HL-60 (cell line): ENCODE measurements around the gene ANKRD36B.
"Not testable (repeated sequence)": the region's sequence is repeated elsewhere in the genome, so short reads cannot be mapped to it uniquely, and the experiment has no call there.

Experiments used
- CTCF ChIP-seq: IDR thresholded peaks from one replicate; pipeline ENCODE4 v1.5.1; 2011; ENCODE audit warnings: low read length, control low read depth, inconsistent platforms; ENCODE audit not compliant: insufficient read depth
- GABPA ChIP-seq: IDR thresholded peaks from 2 replicates; pipeline ENCODE4 v1.6.1; 2012; ENCODE audit warnings: low read depth
- POLR2AphosphoS5 ChIP-seq: IDR thresholded peaks from 2 replicates; pipeline ENCODE4 v1.6.1; 2012; ENCODE audit warnings: low read depth
- REST ChIP-seq: IDR thresholded peaks from 2 replicates; pipeline ENCODE4 v1.6.1; 2012; ENCODE audit warnings: low read depth; ENCODE audit not compliant: insufficient replicate concordance

GRCh38 chr2:97552406-97552805 lies 37.3 kb downstream of the ANKRD36B start:
- not testable (repeated sequence) for TF ChIP-seq CTCF, REST, POLR2AphosphoS5, GABPA
